A549 (cell line): ENCODE data around the gene KCNN3. TPM values are rescaled to one million over a fixed set of nuclear protein-coding genes. Genes with fewer than 3 reads are reported as not detected.

Source experiments
- ATAC-seq, 2 experiments: fragments of 200-7000 bp in 1 of 2; fragments of >200 bp in 1 of 2; cut with Nextera tagmentation in 1 of 2; cut with Tn5 transposase in 1 of 2; 3 replicates each; pipeline versions ENCODE4 v1.8.0 to v1.9.1; 2018 to 2020; ENCODE audit warnings: mild to moderate bottlenecking in 1 of 2, moderate library complexity in 1 of 2
- CTCF ChIA-PET: fragments of 300-600 bp; sonication (Branson Sonifier 250); formaldehyde crosslinking; extraction: SDS; loops from one replicate; lab custom pipeline; 2021; ENCODE audit warnings: antibody characterized with exemption, inconsistent platforms; lab: Yijun Ruan, JAX
- POLR2A ChIA-PET: fragments of 350-600 bp; formaldehyde crosslinking; extraction: SDS; loops from one replicate; lab custom pipeline; 2021; ENCODE audit warnings: antibody characterized with exemption, inconsistent platforms; lab: Yijun Ruan, JAX
- DNase-seq, 2 experiments: peaks; one replicate each; pipeline versions ENCODE4 v3.0.0 to v3.0.0-alpha.2; 2011 to 2016; ENCODE audit warnings: low read depth in 1 of 2, low spot score in 1 of 2
- FAIRE-seq: peaks from 2 replicates; lab custom pipeline; 2011; peaks lifted over from hg19 to GRCh38; lab: Jason Lieb, UNC
- H3K27ac ChIP-seq, 2 experiments: fragments of >200 bp; sonication (Bioruptor Twin); formaldehyde crosslinking; 3 replicates each; pipeline ENCODE4 v1.5.1; 2016 to 2017
- H3K4me1 ChIP-seq: fragments of >200 bp; sonication (Bioruptor Twin); formaldehyde crosslinking; 3 replicates; pipeline ENCODE4 v1.6.1; 2016
- H3K4me2 ChIP-seq: fragments of >200 bp; sonication (Bioruptor Twin); formaldehyde crosslinking; 3 replicates; pipeline ENCODE4 v1.6.1; 2016
- H3K4me3 ChIP-seq: fragments of >200 bp; sonication (Bioruptor Twin); formaldehyde crosslinking; 3 replicates; pipeline ENCODE4 v1.5.1; 2016
- H3K9me3 ChIP-seq: fragments of >200 bp; sonication (Bioruptor Twin); formaldehyde crosslinking; 3 replicates; pipeline ENCODE4 v1.6.1; 2016
- CBX2 ChIP-seq: fragments of 200-600 bp; sonication (generic); IDR thresholded peaks from 2 replicates; pipeline ENCODE4 v1.6.1; 2016; ENCODE audit warnings: low read depth, mild to moderate bottlenecking, borderline replicate concordance
- CBX8 ChIP-seq: fragments of 200-600 bp; sonication (generic); IDR thresholded peaks from 2 replicates; pipeline ENCODE4 v1.6.1; 2016
- CEBPB ChIP-seq, 2 experiments: fragments of >200 bp in 1 of 2; sonication (Bioruptor Twin) in 1 of 2; formaldehyde crosslinking in 1 of 2; IDR thresholded peaks; 2 replicates each; pipeline ENCODE4 v1.6.1; 2012 to 2016
- CHD2 ChIP-seq: fragments of 150-350 bp; IDR thresholded peaks from 2 replicates; pipeline ENCODE4 v1.6.1; 2014; ENCODE audit warnings: low read length; ENCODE audit not compliant: partially characterized antibody
- CHD4 ChIP-seq: fragments of 200-600 bp; sonication (generic); IDR thresholded peaks from 2 replicates; pipeline ENCODE4 v1.6.1; 2016; ENCODE audit warnings: antibody characterized with exemption, mild to moderate bottlenecking, borderline replicate concordance
- EHMT2 ChIP-seq: fragments of 200-600 bp; sonication (generic); IDR thresholded peaks from 2 replicates; pipeline ENCODE4 v1.6.1; 2016; ENCODE audit warnings: antibody characterized with exemption, low read depth, mild to moderate bottlenecking, moderate library complexity
- EP300 ChIP-seq, 2 experiments: fragments of >200 bp; sonication (Bioruptor Twin); formaldehyde crosslinking; IDR thresholded peaks; 2 replicates in 1 of 2; 3 replicates in 1 of 2; pipeline ENCODE4 v1.6.1; 2016 to 2017
- ESRRA ChIP-seq: fragments of 150-350 bp; IDR thresholded peaks from 2 replicates; pipeline ENCODE4 v1.6.1; 2014; ENCODE audit warnings: mild to moderate bottlenecking, low read length, borderline replicate concordance
- FOSB ChIP-seq: fragments of 250-450 bp; sonication (Bioruptor Pico); IDR thresholded peaks from 2 replicates; pipeline ENCODE4 v1.5.0; 2020; ENCODE audit warnings: mild to moderate bottlenecking, moderate library complexity
- FOSL2 ChIP-seq, 2 experiments: fragments of 450-650 bp in 1 of 2; fragments of >200 bp in 1 of 2; sonication (Bioruptor Twin) in 1 of 2; formaldehyde crosslinking; IDR thresholded peaks; 2 replicates each; pipeline versions ENCODE4 v1.5.0 to v1.6.1; 2016 to 2020; ENCODE audit warnings: mild to moderate bottlenecking in 1 of 2, moderate library complexity in 1 of 2
- HDAC2 ChIP-seq: fragments of 200-600 bp; sonication (generic); IDR thresholded peaks from 2 replicates; pipeline ENCODE4 v1.6.1; 2016
- HOXB5 ChIP-seq: fragments of 250-450 bp; sonication (Bioruptor Pico); IDR thresholded peaks from 2 replicates; pipeline ENCODE4 v1.5.0; 2020; ENCODE audit warnings: mild to moderate bottlenecking, moderate library complexity
- MAFK ChIP-seq: fragments of 450-650 bp; IDR thresholded peaks from 2 replicates; pipeline ENCODE4 v1.6.1; 2014; ENCODE audit not compliant: partially characterized antibody
- MAX ChIP-seq: IDR thresholded peaks from 2 replicates; pipeline ENCODE4 v1.6.1; 2012
- MAZ ChIP-seq: fragments of 150-350 bp; IDR thresholded peaks from 2 replicates; pipeline ENCODE4 v1.6.1; 2014; ENCODE audit warnings: antibody characterized with exemption, low read depth, low read length, borderline replicate concordance
- NFE2L2 ChIP-seq: fragments of 150-350 bp; conservative IDR thresholded peaks from 2 replicates; pipeline ENCODE4 v1.6.1; 2014; ENCODE audit warnings: low read length
- NPAS2 ChIP-seq: fragments of 250-450 bp; sonication (Bioruptor Pico); IDR thresholded peaks from 2 replicates; pipeline ENCODE4 v1.8.0; 2022; ENCODE audit warnings: mild to moderate bottlenecking, moderate library complexity, borderline replicate concordance
- NR3C1 ChIP-seq: fragments of >200 bp; sonication (Bioruptor Twin); formaldehyde crosslinking; IDR thresholded peaks from 3 replicates; pipeline ENCODE4 v1.6.1; 2017
- PBX3 ChIP-seq: IDR thresholded peaks from 2 replicates; pipeline ENCODE4 v1.6.1; 2012
- PHF8 ChIP-seq: fragments of 200-600 bp; sonication (generic); IDR thresholded peaks from 2 replicates; pipeline ENCODE4 v1.6.1; 2016; ENCODE audit warnings: low read depth, mild to moderate bottlenecking, antibody characterized with exemption, moderate library complexity, borderline replicate concordance
- POLR2AphosphoS2 ChIP-seq: conservative IDR thresholded peaks from 2 replicates; pipeline ENCODE4 v1.6.1; 2012; ENCODE audit warnings: low read length, improper control_type of control experiment, inconsistent platforms
- RAD21 ChIP-seq, 2 experiments: fragments of >200 bp in 1 of 2; sonication (Bioruptor Twin) in 1 of 2; formaldehyde crosslinking in 1 of 2; IDR thresholded peaks in 1 of 2; conservative IDR thresholded peaks in 1 of 2; 2 replicates in 1 of 2; 3 replicates in 1 of 2; pipeline ENCODE4 v1.6.1; 2012 to 2018; ENCODE audit warnings: inconsistent platforms in 1 of 2
- RARB ChIP-seq: fragments of 250-450 bp; sonication (Bioruptor Pico); IDR thresholded peaks from 2 replicates; pipeline ENCODE4 v1.8.0; 2021; ENCODE audit warnings: mild to moderate bottlenecking, moderate library complexity
- RCOR1 ChIP-seq: fragments of 150-350 bp; IDR thresholded peaks from 2 replicates; pipeline ENCODE4 v1.6.1; 2014; ENCODE audit warnings: antibody characterized with exemption, low read length, low read depth
- RFX5 ChIP-seq: fragments of 450-650 bp; IDR thresholded peaks from 2 replicates; pipeline ENCODE4 v1.7.1; 2014; ENCODE audit warnings: antibody characterized with exemption, mild to moderate bottlenecking, moderate library complexity
- TFCP2L1 ChIP-seq: fragments of 250-450 bp; sonication (Bioruptor Pico); IDR thresholded peaks from 2 replicates; pipeline ENCODE4 v1.5.0; 2021; ENCODE audit warnings: mild to moderate bottlenecking
- TP53 ChIP-seq: fragments of 250-450 bp; sonication (Bioruptor Pico); IDR thresholded peaks from 2 replicates; pipeline ENCODE4 v1.5.0; 2021; ENCODE audit warnings: mild to moderate bottlenecking, moderate library complexity
- USF2 ChIP-seq: fragments of 450-650 bp; IDR thresholded peaks from 2 replicates; pipeline ENCODE4 v1.6.1; 2014; ENCODE audit warnings: antibody characterized with exemption
- WGBS: methylation state at CpG from one replicate; pipeline ENCODE4 v1.1.6; 2017; ENCODE audit errors: missing lambda C conversion rate; 5-methylcytosine and 5-hydroxymethylcytosine counted together
- polyA plus RNA-seq, 4 experiments: library from polyadenylated mRNA; depleted of rRNA in 3 of 4; stranded (reverse); fragments of >200 nt; fragmentation: RNase III in 1 of 4; extraction: RNeasy Plus Mini Kit Qiagen cat#74134 plus additional on column Dnase treatment in 1 of 4; gene quantifications; 2 replicates in 3 of 4; 3 replicates in 1 of 4; pipeline ENCODE4 v1.2.3, GENCODE V29; 2011 to 2017
- TF ChIP-seq, protein P1 (sequence below): fragments of 150-350 bp; IDR thresholded peaks from 2 replicates; pipeline ENCODE4 v1.6.1; 2014; ENCODE audit warnings: low read depth, mild to moderate bottlenecking, low read length

KCNN3 gene
- polyA plus RNA-seq, 2 of the 4 experiments (the other 2 are of a cell fraction): 0.01 to 0.03 TPM

- Histone ChIP-seq H3K4me1 (no peaks in the 10 kb centered on the region), H3K4me2 (no peak overlapping the region), H3K27ac (no peak overlapping the region), H3K9me3 (no peaks in the 10 kb centered on the region), H3K4me3 (no peak overlapping the region)
- ChIA-PET CTCF (interaction anchor here (1.1 to 13.6 kb wide), 7 partner anchors 9 to 140 kb away, joined by 3 to 94 read pairs (median 6); no protein-coding TSS in a partner anchor), POLR2A (no interaction called here)
- 60% methylated on average over 2 of the region's 2 CpGs for WGBS
- DNase-seq (no peak), ATAC-seq (no peak), FAIRE-seq (no peak)
- no peak for TF ChIP-seq EP300 (IDR thresholded peaks at IDR 0.05)
- TF ChIP-seq NFE2L2: no peak
- no peak for TF ChIP-seq EHMT2
- TF ChIP-seq PBX3: no peak
- no peak for TF ChIP-seq HOXB5 (CRISPR knock-in tag)
- TF ChIP-seq, protein P1, sequence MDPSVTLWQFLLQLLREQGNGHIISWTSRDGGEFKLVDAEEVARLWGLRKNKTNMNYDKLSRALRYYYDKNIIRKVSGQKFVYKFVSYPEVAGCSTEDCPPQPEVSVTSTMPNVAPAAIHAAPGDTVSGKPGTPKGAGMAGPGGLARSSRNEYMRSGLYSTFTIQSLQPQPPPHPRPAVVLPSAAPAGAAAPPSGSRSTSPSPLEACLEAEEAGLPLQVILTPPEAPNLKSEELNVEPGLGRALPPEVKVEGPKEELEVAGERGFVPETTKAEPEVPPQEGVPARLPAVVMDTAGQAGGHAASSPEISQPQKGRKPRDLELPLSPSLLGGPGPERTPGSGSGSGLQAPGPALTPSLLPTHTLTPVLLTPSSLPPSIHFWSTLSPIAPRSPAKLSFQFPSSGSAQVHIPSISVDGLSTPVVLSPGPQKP: no peak
- TF ChIP-seq RARB (CRISPR knock-in tag): no peak
- TF ChIP-seq FOSL2 (IDR thresholded peaks at IDR 0.05): no peak
- no peak for TF ChIP-seq FOSL2 (CRISPR knock-in tag; IDR thresholded peaks at IDR 0.05)
- no peak for TF ChIP-seq HDAC2
- TF ChIP-seq POLR2AphosphoS2: no peak
- TF ChIP-seq RFX5: no peak
- no peak for TF ChIP-seq CBX2
- no peak for TF ChIP-seq TFCP2L1 (CRISPR knock-in tag)
- TF ChIP-seq CBX8: no peak
- no peak for TF ChIP-seq NR3C1
- no peak for TF ChIP-seq PHF8
Measured at GRCh38 chr1:154748405-154748775, 121.7 kb downstream of the KCNN3 start.

DNA sequence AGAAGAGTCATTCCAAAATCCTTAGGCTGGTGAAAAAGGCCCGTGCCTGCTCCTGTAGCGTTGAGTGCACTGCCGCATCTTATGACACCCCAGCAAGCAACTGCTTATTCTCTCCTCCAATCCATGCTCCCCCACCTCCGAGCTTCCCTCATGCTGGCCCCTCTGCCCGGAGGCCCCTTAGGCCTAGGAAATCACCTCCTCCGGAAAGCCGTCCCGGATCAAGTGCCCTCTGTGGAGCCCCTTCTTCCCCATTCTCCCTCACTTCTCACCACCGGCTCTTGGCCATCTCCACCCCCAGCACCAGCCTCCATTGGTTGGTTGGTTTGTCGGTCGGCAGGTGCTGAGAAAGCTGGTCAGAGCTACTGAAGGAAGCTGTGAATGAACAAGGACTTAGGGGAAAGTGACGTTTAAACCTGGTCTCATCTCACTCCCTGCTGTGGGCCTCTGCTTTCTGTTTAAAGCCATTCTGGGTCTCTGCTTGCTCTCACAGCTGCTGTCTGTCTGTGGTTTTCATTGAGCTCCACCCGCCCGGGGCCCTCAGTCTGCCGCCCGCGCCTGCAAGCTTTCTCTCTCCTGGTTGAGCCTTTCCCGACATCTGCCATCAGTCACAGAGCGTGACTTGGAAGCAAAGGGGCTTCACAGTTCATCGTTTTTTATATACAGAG is 122.2 kb downstream of the KCNN3 start:
- ChIA-PET CTCF (interaction anchor here (0.7 to 13.6 kb wide), 9 partner anchors 8 to 314 kb away, joined by 3 to 94 read pairs (median 4); no protein-coding TSS in a partner anchor), POLR2A (no interaction called here)
- H3K4me3 ChIP-seq: no peak overlapping the region
- no peak for TF ChIP-seq HOXB5 (CRISPR knock-in tag)
- no peak for TF ChIP-seq NR3C1
- no peak for TF ChIP-seq CEBPB (IDR thresholded peaks at IDR 0.05)
- no peak for TF ChIP-seq MAFK
- no peak for TF ChIP-seq RAD21 (conservative IDR thresholded peaks at IDR 0.05 in 1 of 2, IDR thresholded peaks at IDR 0.05 in 1 of 2)
- TF ChIP-seq MAZ: no peak
- no peak for TF ChIP-seq FOSB (CRISPR knock-in tag)
- no peak for TF ChIP-seq TP53
- no peak for TF ChIP-seq NPAS2 (CRISPR knock-in tag)
- no peak for TF ChIP-seq RFX5
- H3K4me2 ChIP-seq: no peak overlapping the region
- no peak for DNase-seq
- no peak for ATAC-seq
- WGBS: 73% methylated on average over 20 of the region's 20 CpGs
- no peak for FAIRE-seq
- H3K9me3 ChIP-seq: no peaks in the 10 kb centered on the region
- H3K4me1 ChIP-seq: no peaks in the 10 kb centered on the region
- H3K27ac ChIP-seq: no peak overlapping the region

GRCh38 chr1:154747380-154747739 is 122.7 kb downstream of the KCNN3 start:
- no peak overlapping the region for H3K4me2 ChIP-seq
- CTCF ChIA-PET: interaction anchor here (0.7 to 13.6 kb wide), 5 partner anchors 11 to 314 kb away, joined by 3 to 94 read pairs (median 4); no protein-coding TSS in a partner anchor
- no peaks in the 10 kb centered on the region for H3K9me3 ChIP-seq
- WGBS: 49% methylated on average over 7 of the region's 7 CpGs
- POLR2A ChIA-PET: no interaction called here
- H3K27ac ChIP-seq: no peak overlapping the region
- DNase-seq (no peak), ATAC-seq (no peak), FAIRE-seq (no peak)
- H3K4me1 ChIP-seq: no peaks in the 10 kb centered on the region
- no peak overlapping the region for H3K4me3 ChIP-seq
- TF ChIP-seq FOSB (CRISPR knock-in tag) (no peak), CHD4 (no peak), HOXB5 (CRISPR knock-in tag) (no peak), NFE2L2 (no peak), ESRRA (no peak), MAX (no peak), RCOR1 (no peak), PHF8 (no peak), RFX5 (no peak), USF2 (no peak), MAFK (no peak), CHD2 (no peak)
